Loucy (cell line): ENCODE data around the gene PRPF40B.

Experiments used
- CTCF ChIP-seq: fragments of 200-600 bp; sonication (generic); conservative IDR thresholded peaks from 2 replicates; pipeline ENCODE4 v1.5.1; 2014; ENCODE audit warnings: mild to moderate bottlenecking, antibody characterized with exemption, low read length
- EZH2phosphoT487 ChIP-seq: fragments of 200-600 bp; IDR thresholded peaks from 2 replicates; pipeline ENCODE4 v1.6.1; 2018; ENCODE audit warnings: antibody characterized with exemption, mild to moderate bottlenecking, moderate library complexity, borderline replicate concordance

DNA sequence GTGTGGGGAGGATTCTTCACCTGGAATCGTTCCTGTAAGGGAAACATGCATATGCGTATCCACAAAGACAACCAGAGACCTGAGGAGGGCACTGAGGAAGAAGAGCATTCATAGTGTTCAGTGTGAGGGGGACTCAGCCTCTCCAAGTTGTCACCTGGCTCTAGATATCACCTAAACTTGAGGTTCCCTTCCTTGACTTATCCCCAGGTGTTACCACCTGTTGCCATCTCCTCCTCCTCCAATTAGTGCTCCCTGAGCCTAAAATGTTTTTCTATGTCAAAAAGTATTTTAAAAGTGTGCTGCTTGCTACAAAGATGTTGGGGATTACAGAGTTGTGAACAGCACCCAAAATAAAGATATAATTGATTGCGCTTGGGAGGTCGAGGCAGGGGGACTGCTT lies 42.8 kb downstream of the PRPF40B start:
- no peak for TF ChIP-seq CTCF
- TF ChIP-seq EZH2phosphoT487 = no peak
